Erythroblast (primary cell): ENCODE results near the gene PARD6G.

ENCODE experiments used
- GATA1 ChIP-seq: IDR thresholded peaks from 2 replicates; pipeline ENCODE4 v1.6.1; 2011; ENCODE audit warnings: low read depth, mild to moderate bottlenecking, control low read depth, low read length, moderate library complexity
- POLR2A ChIP-seq: IDR thresholded peaks from 2 replicates; pipeline ENCODE4 v1.6.1; 2011; ENCODE audit warnings: mild to moderate bottlenecking, low read length

DNA sequence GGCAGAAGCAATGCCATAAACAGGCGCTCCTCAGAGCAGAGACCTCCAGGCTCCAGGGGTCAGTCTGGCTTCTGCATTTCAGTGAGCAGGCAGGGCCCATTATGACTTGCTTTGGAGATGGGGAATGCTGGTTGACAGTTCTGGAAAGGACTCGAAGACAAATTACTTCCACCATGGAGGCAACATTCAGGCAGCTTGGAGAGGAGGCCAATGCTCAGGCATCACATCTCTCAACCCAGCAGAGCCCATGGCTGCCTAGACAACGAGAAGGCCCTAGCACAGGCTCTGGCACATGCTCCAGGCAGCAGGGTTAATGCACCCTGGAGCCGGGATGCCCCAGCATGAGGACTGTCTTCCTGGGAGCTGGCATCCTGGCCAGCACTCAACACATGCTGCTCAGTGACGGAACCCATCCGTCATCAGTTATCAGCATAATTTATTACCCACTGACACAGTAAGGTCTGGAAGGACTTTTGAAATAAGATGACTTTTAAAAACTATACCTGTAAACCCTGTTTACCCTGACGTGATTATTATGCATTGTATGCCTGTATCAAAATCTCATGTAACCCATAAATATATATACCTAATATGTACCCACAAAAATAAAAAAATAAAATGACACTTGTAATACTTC, 85.4 kb downstream of the PARD6G start:
- TF ChIP-seq POLR2A: no peak
- TF ChIP-seq GATA1: no peak
